ENCODE results near the gene CFAP57.

GRCh38 chr1:43194509-43194908, 22.4 kb downstream of the CFAP57 start:
- TF ChIP-seq SPI1 (IDR thresholded peaks at IDR 0.05; ENCODE audit: low read depth, low read length) (no peak), PAX5 (IDR thresholded peaks at IDR 0.05; ENCODE audit: insufficient read depth, low read length, severe bottlenecking) (no peak), POLR2A (IDR thresholded peaks at IDR 0.05; ENCODE audit: low read depth, low read length) (no peak), TAF1 (IDR thresholded peaks at IDR 0.05; ENCODE audit: low read depth, low read length) (no peak), POLR2AphosphoS5 (IDR thresholded peaks at IDR 0.05; ENCODE audit: low read depth, low read length) (no peak)

Measured in GM12891 (cell line).